Activated naive CD8-positive, alpha-beta T cell (primary cell): ENCODE measurements around the gene SPDYE16.
"Not testable (repeated sequence)": the region's sequence is repeated elsewhere in the genome, so short reads cannot be mapped to it uniquely, and the experiment has no call there.

Experiments used
- H3K27ac Mint-ChIP-seq: one replicate; pipeline ENCODE4 v1.8.0; 2021; ENCODE audit warnings: mixed read lengths
- H3K27me3 Mint-ChIP-seq: one replicate; pipeline ENCODE4 v1.8.0; 2021; ENCODE audit warnings: mixed read lengths
- H3K36me3 Mint-ChIP-seq: one replicate; pipeline ENCODE4 v1.8.0; 2021; ENCODE audit warnings: mixed read lengths
- H3K4me1 Mint-ChIP-seq: one replicate; pipeline ENCODE4 v1.8.0; 2021; ENCODE audit warnings: low read depth, mixed read lengths
- H3K4me3 Mint-ChIP-seq: one replicate; pipeline ENCODE4 v1.8.0; 2021; ENCODE audit warnings: mild to moderate bottlenecking, mixed read lengths
- H3K9me3 Mint-ChIP-seq: one replicate; pipeline ENCODE4 v1.8.0; 2021; ENCODE audit warnings: low read depth, mixed read lengths

SPDYE16 gene, protein sequence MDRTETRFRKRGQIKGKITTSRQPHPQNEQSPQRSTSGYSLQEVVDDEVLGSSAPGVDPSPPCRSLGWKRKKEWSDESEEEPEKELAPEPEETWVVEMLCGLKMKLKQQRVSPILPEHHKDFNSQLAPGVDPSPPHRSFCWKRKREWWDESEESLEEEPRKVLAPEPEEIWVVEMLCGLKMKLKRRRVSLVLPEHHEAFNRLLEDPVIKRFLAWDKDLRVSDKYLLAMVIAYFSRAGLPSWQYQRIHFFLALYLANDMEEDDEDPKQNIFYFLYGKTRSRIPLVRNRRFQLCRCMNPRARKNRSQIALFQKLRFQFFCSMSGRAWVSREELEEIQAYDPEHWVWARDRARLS

GRCh38 chr7:76543197-76543596 lies at the start of gene SPDYE16:
SPDYE16 (minus strand) TSS chr7:76543297; CDS start chr7:76541459, 1,838 bp downstream.
- H3K36me3 Mint-ChIP-seq, H3K4me3 Mint-ChIP-seq, H3K27ac Mint-ChIP-seq, H3K4me1 Mint-ChIP-seq, H3K9me3 Mint-ChIP-seq, H3K27me3 Mint-ChIP-seq: not testable (repeated sequence)

GRCh38 chr7:76592694-76593093 lies 49.6 kb upstream of the SPDYE16 start:
- H3K27me3 Mint-ChIP-seq, H3K9me3 Mint-ChIP-seq, H3K36me3 Mint-ChIP-seq, H3K27ac Mint-ChIP-seq, H3K4me3 Mint-ChIP-seq: not testable (repeated sequence)
- peaks cover 33% of the 10 kb centered on the region for H3K4me1 Mint-ChIP-seq

- not testable (repeated sequence) for H3K27ac Mint-ChIP-seq, H3K4me3 Mint-ChIP-seq, H3K27me3 Mint-ChIP-seq, H3K9me3 Mint-ChIP-seq, H3K36me3 Mint-ChIP-seq
- H3K4me1 Mint-ChIP-seq, result peaks cover 35% of the 10 kb centered on the region
These were observed 48.7 kb upstream of the SPDYE16 start for GRCh38 chr7:76591602-76592304.

GRCh38 chr7:76591033-76591432 lies 47.9 kb upstream of the SPDYE16 start:
- not testable (repeated sequence) for H3K36me3 Mint-ChIP-seq, H3K27ac Mint-ChIP-seq
- H3K4me1 Mint-ChIP-seq, result peaks cover 32% of the 10 kb centered on the region

GRCh38 chr7:76588586-76588985 lies 45.5 kb upstream of the SPDYE16 start:
- H3K4me3 Mint-ChIP-seq, H3K27ac Mint-ChIP-seq, H3K36me3 Mint-ChIP-seq, H3K9me3 Mint-ChIP-seq, H3K27me3 Mint-ChIP-seq: not testable (repeated sequence)
- peaks cover 41% of the 10 kb centered on the region for H3K4me1 Mint-ChIP-seq

More at GRCh38 chr7:76591033-76591432, 47.9 kb upstream of the SPDYE16 start:
- H3K4me3 Mint-ChIP-seq, H3K9me3 Mint-ChIP-seq, H3K27me3 Mint-ChIP-seq: not testable (repeated sequence)

DNA sequence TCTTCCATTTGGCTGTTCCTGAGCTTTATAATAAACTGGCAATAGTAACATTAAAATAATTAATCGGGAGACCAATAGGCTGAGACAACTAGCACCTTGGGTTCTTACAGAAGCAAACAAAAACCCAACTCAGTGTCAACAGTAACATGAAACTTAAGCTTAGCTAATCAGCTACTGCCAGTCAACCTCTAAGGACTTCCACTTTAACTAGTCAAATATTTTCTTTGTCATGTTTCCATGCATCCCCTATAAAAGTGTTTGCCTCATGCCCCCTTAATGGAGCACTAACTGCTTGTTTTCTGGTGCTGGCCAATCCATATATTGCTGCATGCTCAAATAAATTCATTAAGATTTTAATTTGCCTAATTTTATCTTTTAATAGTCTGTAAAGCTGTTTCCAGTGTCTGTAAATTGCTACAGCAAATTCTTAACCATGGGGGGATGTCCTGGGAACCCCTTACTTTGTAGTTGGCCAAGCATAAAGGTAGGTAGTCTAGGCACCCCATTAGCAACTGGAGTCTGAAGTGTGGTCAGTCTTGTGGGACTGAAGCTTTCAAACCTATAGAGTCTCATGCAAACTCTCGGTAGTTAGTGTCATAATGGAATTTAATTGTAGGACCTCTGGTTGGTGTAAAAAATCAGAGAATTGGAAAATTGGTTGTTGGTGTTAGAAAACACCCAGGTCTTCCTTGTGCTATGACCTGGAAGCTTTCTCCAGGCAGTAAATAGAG lies 43.7 kb upstream of the SPDYE16 start:
- peak overlapping the region; percentile 50 for H3K27ac Mint-ChIP-seq
- H3K4me3 Mint-ChIP-seq, H3K27me3 Mint-ChIP-seq, H3K36me3 Mint-ChIP-seq, H3K9me3 Mint-ChIP-seq: not testable (repeated sequence)
- peaks cover 53% of the 10 kb centered on the region for H3K4me1 Mint-ChIP-seq

DNA sequence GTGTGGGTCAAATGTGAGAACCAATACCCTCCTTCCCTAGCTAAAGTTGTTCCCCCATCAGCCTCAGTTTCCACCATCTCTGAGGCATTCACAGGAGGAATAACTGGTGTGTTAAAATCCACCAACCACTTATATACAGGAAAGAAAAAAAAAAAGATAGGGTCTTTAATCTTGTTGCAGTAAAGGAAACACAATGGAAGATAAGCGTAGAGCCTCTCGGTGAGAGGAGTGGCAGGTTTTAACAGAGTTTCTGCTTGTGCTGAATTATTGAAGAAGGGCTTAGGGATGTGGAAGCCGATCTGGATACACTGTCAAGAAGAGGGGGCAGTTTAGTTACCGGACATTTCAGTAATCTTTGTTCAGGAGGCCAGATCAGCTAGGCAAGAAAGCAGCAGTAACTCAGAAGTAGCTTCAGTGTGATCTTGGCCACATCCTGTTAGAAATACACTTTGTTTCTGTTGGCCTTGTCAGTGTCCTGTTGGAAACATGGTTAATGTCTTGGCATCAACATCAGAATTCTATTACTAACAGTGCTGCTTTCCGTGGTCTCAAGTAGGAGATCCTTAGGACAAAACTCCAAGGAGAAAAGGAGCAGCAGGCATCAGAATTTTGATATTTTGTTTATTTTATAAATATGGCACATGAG lies 40.7 kb upstream of the SPDYE16 start:
- Mint-ChIP-seq H3K4me1 (peaks cover 54% of the 10 kb centered on the region), H3K4me3 (peak overlapping the region; percentile 70), H3K27ac (peak overlapping the region; percentile 88)
- not testable (repeated sequence) for H3K27me3 Mint-ChIP-seq, H3K36me3 Mint-ChIP-seq, H3K9me3 Mint-ChIP-seq

- Mint-ChIP-seq H3K4me1 (peaks cover 50% of the 10 kb centered on the region), H3K4me3 (peak overlapping the region; percentile 70), H3K27ac (peak overlapping the region; percentile 88)
- not testable (repeated sequence) for H3K9me3 Mint-ChIP-seq, H3K36me3 Mint-ChIP-seq, H3K27me3 Mint-ChIP-seq
These were observed 39.9 kb upstream of the SPDYE16 start for GRCh38 chr7:76582848-76583631.

- H3K27me3 Mint-ChIP-seq, H3K9me3 Mint-ChIP-seq, H3K4me3 Mint-ChIP-seq, H3K27ac Mint-ChIP-seq, H3K4me1 Mint-ChIP-seq, H3K36me3 Mint-ChIP-seq: not testable (repeated sequence)
These were observed 33.0 kb upstream of the SPDYE16 start for GRCh38 chr7:76575919-76576655.

- H3K27me3 Mint-ChIP-seq, H3K4me1 Mint-ChIP-seq, H3K36me3 Mint-ChIP-seq, H3K4me3 Mint-ChIP-seq, H3K9me3 Mint-ChIP-seq, H3K27ac Mint-ChIP-seq: not testable (repeated sequence)
These were observed 32.3 kb upstream of the SPDYE16 start for GRCh38 chr7:76575431-76575830.

DNA sequence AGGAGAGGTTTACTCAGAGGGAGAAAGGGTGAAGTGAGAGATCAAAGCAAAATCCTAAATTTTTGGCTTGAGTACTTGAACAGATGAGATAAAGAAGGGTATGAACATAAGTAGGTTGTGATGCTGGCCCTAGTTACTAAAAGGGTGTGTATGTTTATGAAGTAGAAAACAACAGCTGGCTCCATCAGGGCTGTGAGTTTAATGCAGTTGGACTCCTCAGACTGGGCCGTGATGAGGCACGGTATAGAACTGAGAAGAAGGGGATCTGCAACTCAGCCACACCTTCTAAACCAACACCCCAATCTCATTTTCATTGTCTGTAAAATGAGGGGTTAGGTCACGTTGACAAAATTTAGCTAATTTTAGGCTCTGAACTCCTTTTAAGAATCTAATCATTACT lies 29.2 kb upstream of the SPDYE16 start:
- not testable (repeated sequence) for H3K27ac Mint-ChIP-seq, H3K27me3 Mint-ChIP-seq, H3K9me3 Mint-ChIP-seq, H3K4me1 Mint-ChIP-seq, H3K36me3 Mint-ChIP-seq, H3K4me3 Mint-ChIP-seq

GRCh38 chr7:76570324-76570775 lies 27.3 kb upstream of the SPDYE16 start:
- not testable (repeated sequence) for H3K4me1 Mint-ChIP-seq, H3K9me3 Mint-ChIP-seq, H3K4me3 Mint-ChIP-seq, H3K27me3 Mint-ChIP-seq, H3K27ac Mint-ChIP-seq, H3K36me3 Mint-ChIP-seq

GRCh38 chr7:76568742-76569141 lies 25.6 kb upstream of the SPDYE16 start:
- H3K27ac Mint-ChIP-seq, H3K36me3 Mint-ChIP-seq, H3K4me3 Mint-ChIP-seq, H3K27me3 Mint-ChIP-seq, H3K9me3 Mint-ChIP-seq: not testable (repeated sequence)
- H3K4me1 Mint-ChIP-seq, result peaks cover 12% of the 10 kb centered on the region

GRCh38 chr7:76567753-76568152 lies 24.7 kb upstream of the SPDYE16 start:
- not testable (repeated sequence) for H3K9me3 Mint-ChIP-seq, H3K27me3 Mint-ChIP-seq, H3K36me3 Mint-ChIP-seq, H3K4me3 Mint-ChIP-seq, H3K27ac Mint-ChIP-seq
- H3K4me1 Mint-ChIP-seq, result peaks cover 14% of the 10 kb centered on the region
